Fibroblast of mammary gland (primary cell): ENCODE measurements around the gene EXTL1.

Source experiments
- DNase-seq: peaks from one replicate; pipeline ENCODE4 v3.0.0-alpha.2; 2010; ENCODE audit warnings: low read depth
- H3K4me3 ChIP-seq: 2 replicates; pipeline ENCODE4 v1.5.1; 2011; ENCODE audit warnings: low read depth, mild to moderate bottlenecking, low read length, moderate library complexity; ENCODE audit not compliant: control insufficient read depth
- TF ChIP-seq, protein P1 (sequence below): conservative IDR thresholded peaks from 2 replicates; pipeline ENCODE4 v1.5.1; 2011; ENCODE audit warnings: low read depth, low read length, inconsistent platforms; ENCODE audit not compliant: control insufficient read depth, insufficient read depth

Gene EXTL1, protein sequence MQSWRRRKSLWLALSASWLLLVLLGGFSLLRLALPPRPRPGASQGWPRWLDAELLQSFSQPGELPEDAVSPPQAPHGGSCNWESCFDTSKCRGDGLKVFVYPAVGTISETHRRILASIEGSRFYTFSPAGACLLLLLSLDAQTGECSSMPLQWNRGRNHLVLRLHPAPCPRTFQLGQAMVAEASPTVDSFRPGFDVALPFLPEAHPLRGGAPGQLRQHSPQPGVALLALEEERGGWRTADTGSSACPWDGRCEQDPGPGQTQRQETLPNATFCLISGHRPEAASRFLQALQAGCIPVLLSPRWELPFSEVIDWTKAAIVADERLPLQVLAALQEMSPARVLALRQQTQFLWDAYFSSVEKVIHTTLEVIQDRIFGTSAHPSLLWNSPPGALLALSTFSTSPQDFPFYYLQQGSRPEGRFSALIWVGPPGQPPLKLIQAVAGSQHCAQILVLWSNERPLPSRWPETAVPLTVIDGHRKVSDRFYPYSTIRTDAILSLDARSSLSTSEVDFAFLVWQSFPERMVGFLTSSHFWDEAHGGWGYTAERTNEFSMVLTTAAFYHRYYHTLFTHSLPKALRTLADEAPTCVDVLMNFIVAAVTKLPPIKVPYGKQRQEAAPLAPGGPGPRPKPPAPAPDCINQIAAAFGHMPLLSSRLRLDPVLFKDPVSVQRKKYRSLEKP

DNA sequence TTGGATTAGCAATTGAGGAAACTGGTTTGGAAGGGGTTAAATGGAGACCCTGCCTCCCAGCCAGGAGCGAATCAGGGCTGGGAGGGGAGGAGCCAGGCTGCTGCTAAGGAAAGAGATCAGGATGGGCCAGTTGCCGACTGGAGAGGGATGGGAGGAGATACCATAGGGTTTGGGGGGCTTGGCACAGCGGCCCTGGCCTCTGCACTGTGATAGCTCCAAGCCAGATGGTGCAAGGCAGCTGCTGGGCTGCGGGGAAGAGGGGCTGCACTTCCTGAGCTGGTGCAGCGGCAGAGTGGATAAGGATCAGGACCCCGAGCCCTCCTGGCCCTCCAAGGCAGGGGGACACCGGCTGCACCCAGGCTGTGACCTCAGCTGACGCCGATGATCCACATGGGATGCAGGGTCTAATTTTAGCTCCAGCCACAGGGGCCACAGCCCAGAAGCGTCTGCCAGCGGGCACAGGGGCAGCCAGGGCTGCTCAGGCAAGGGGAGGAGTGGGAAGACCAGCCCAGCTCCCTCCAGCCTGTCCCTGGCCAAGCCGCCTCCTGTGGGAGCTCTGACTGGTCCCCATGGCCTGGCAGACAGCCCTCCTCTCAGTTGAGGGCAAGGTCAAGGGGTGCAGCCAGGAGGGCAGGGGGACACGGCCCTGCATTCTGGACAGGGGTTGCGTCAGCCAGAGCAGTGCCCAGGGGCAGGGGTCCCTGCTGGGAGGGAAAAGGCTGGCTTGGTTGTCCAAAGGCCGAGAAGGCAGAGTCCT is at the start of gene EXTL1:
TSS of gene EXTL1 (plus strand) at position 129 of the 757 bp plus-strand sequence. CDS start 872 bp downstream, outside the sequence.
- no peak for DNase-seq

GRCh38 chr1:25971811-25972180 is 49.8 kb upstream of the EXTL1 start:
- no peak overlapping the region for H3K4me3 ChIP-seq
- no peak for DNase-seq
- TF ChIP-seq, protein P1, sequence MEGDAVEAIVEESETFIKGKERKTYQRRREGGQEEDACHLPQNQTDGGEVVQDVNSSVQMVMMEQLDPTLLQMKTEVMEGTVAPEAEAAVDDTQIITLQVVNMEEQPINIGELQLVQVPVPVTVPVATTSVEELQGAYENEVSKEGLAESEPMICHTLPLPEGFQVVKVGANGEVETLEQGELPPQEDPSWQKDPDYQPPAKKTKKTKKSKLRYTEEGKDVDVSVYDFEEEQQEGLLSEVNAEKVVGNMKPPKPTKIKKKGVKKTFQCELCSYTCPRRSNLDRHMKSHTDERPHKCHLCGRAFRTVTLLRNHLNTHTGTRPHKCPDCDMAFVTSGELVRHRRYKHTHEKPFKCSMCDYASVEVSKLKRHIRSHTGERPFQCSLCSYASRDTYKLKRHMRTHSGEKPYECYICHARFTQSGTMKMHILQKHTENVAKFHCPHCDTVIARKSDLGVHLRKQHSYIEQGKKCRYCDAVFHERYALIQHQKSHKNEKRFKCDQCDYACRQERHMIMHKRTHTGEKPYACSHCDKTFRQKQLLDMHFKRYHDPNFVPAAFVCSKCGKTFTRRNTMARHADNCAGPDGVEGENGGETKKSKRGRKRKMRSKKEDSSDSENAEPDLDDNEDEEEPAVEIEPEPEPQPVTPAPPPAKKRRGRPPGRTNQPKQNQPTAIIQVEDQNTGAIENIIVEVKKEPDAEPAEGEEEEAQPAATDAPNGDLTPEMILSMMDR: no peak

More for the DNA sequence above, at the start of gene EXTL1:
- TF ChIP-seq, protein P1: no peak
- H3K4me3 ChIP-seq: no peak within 1 kb of the TSS

- TF ChIP-seq, protein P1: no peak
- DNase-seq: no peak
- H3K4me3 ChIP-seq: no peak overlapping the region
These were observed 47.8 kb upstream of the EXTL1 start for GRCh38 chr1:25973610-25974321.

- TF ChIP-seq, protein P1: no peak
- no peak for DNase-seq
- H3K4me3 ChIP-seq: no peak overlapping the region
These were observed 43.8 kb upstream of the EXTL1 start for GRCh38 chr1:25977801-25978200.

DNA sequence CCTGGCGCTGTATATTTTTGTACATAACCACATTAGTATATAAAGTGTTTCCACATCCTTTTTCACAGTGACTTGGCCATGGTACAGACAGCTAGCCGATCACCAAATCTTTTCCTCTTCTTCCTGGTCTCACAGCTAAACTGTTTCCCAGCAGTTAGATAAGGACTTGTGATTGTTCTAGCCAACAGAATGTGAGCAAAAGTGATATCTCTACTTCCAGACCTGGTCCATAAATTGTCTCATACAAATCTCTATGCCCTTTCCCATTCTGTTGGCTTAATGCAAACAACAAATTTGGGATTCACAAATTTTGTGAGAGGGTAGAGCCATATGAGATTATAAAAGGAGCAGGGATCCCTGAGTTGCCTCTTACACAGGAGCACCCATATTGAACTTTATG is 43.2 kb upstream of the EXTL1 start:
- no peak for DNase-seq
- TF ChIP-seq, protein P1: no peak
- no peak overlapping the region for H3K4me3 ChIP-seq

- no peak for DNase-seq
- TF ChIP-seq, protein P1: no peak
- no peak overlapping the region for H3K4me3 ChIP-seq
These were observed 42.4 kb upstream of the EXTL1 start for GRCh38 chr1:25979210-25979609.
